HG03565 (cell line): ENCODE results near the gene TUBA4B.
"Not testable (repeated sequence)": the region's sequence is repeated elsewhere in the genome, so short reads cannot be mapped to it uniquely, and the experiment has no call there.

Experiments
- ATAC-seq: cut with Tn5 transposase; IDR thresholded peaks from one replicate; pipeline ENCODE4 v1.9.1; 2021; ENCODE audit warnings: mild to moderate bottlenecking, moderate library complexity; ENCODE audit not compliant: unreplicated experiment

Gene TUBA4B

GRCh38 chr2:219273937-219274336 is 20.9 kb downstream of the TUBA4B start:
- no peak for ATAC-seq

- no peak for ATAC-seq
Observed at GRCh38 chr2:219274361-219274921, 21.4 kb downstream of the TUBA4B start.

GRCh38 chr2:219277703-219278654 is 24.9 kb downstream of the TUBA4B start:
- peak; percentile 19 for ATAC-seq

GRCh38 chr2:219278655-219279150 is 25.7 kb downstream of the TUBA4B start:
- ATAC-seq = no peak

- ATAC-seq = peak; percentile 82
Observed at GRCh38 chr2:219279151-219279915, 26.3 kb downstream of the TUBA4B start, which contains the start of gene DNAJB2. TSS of gene DNAJB2 (plus strand) at chr2:219279366. CDS start at chr2:219279834, 468 bp downstream.

- no peak for ATAC-seq
Observed at GRCh38 chr2:219279916-219280516, 27.0 kb downstream of the TUBA4B start.

GRCh38 chr2:219280651-219281050 is 27.6 kb downstream of the TUBA4B start:
- no peak for ATAC-seq

GRCh38 chr2:219281588-219281987 is 28.5 kb downstream of the TUBA4B start:
- no peak for ATAC-seq

- ATAC-seq = no peak
Observed at GRCh38 chr2:219282375-219282774, 29.3 kb downstream of the TUBA4B start.

GRCh38 chr2:219282943-219283581 is 30.0 kb downstream of the TUBA4B start:
- ATAC-seq = no peak

GRCh38 chr2:219284501-219285372 is 31.7 kb downstream of the TUBA4B start:
- ATAC-seq = no peak

GRCh38 chr2:219285373-219285735 is 32.3 kb downstream of the TUBA4B start:
- no peak for ATAC-seq

GRCh38 chr2:219285894-219286425 is 32.9 kb downstream of the TUBA4B start:
- ATAC-seq = no peak

GRCh38 chr2:219286436-219287115 is 33.5 kb downstream of the TUBA4B start:
- no peak for ATAC-seq

- ATAC-seq = not testable (repeated sequence)
Observed at GRCh38 chr2:219287116-219287440, 34.0 kb downstream of the TUBA4B start.

GRCh38 chr2:219287580-219288265 is 34.7 kb downstream of the TUBA4B start:
- ATAC-seq = no peak

GRCh38 chr2:219289195-219289536 is 36.1 kb downstream of the TUBA4B start:
- no peak for ATAC-seq
